Measurements from ENCODE around the gene APOBEC4.
"Not testable (repeated sequence)": the region's sequence is repeated elsewhere in the genome, so short reads cannot be mapped to it uniquely, and the experiment has no call there.

APOBEC4 gene

GRCh38 chr1:183622884-183623785 lies 30.0 kb downstream of the APOBEC4 start:
- H3K27ac ChIP-seq: no peak overlapping the region
- TF ChIP-seq ZFX (IDR thresholded peaks at IDR 0.05) (no peak), CTCF (conservative IDR thresholded peaks at IDR 0.05) (peak; percentile 83)

GRCh38 chr1:183622013-183622412 lies 31.1 kb downstream of the APOBEC4 start:
- H3K27ac ChIP-seq: no peak overlapping the region
- TF ChIP-seq CTCF (conservative IDR thresholded peaks at IDR 0.05) (no peak), ZFX (IDR thresholded peaks at IDR 0.05) (no peak)

GRCh38 chr1:183620311-183620710 lies 32.8 kb downstream of the APOBEC4 start:
- TF ChIP-seq ZFX (IDR thresholded peaks at IDR 0.05): no peak
- TF ChIP-seq CTCF (conservative IDR thresholded peaks at IDR 0.05): no peak
- no peak overlapping the region for H3K27ac ChIP-seq

- no peak overlapping the region for H3K27ac ChIP-seq
- no peak for TF ChIP-seq ZFX (IDR thresholded peaks at IDR 0.05)
- no peak for TF ChIP-seq CTCF (conservative IDR thresholded peaks at IDR 0.05)
Observed at GRCh38 chr1:183619781-183620180, 33.3 kb downstream of the APOBEC4 start.

- H3K27ac ChIP-seq: not testable (repeated sequence)
Observed at GRCh38 chr1:183618202-183618601, 34.9 kb downstream of the APOBEC4 start.

- H3K27ac ChIP-seq: not testable (repeated sequence)
Observed at GRCh38 chr1:183612975-183613374, 40.1 kb downstream of the APOBEC4 start.

- H3K27ac ChIP-seq: no peak overlapping the region
- TF ChIP-seq ZFX (IDR thresholded peaks at IDR 0.05): no peak
- TF ChIP-seq CTCF (conservative IDR thresholded peaks at IDR 0.05): no peak
Observed at GRCh38 chr1:183612407-183612806, 40.7 kb downstream of the APOBEC4 start.

GRCh38 chr1:183611021-183611420 lies 42.1 kb downstream of the APOBEC4 start:
- TF ChIP-seq CTCF (conservative IDR thresholded peaks at IDR 0.05) (no peak), ZFX (IDR thresholded peaks at IDR 0.05) (no peak)
- H3K27ac ChIP-seq: no peak overlapping the region

All from C4-2B (cell line).